GM19324 (cell line): ENCODE results near the gene SRGAP2B.
"Not testable (repeated sequence)": the region's sequence is repeated elsewhere in the genome, so short reads cannot be mapped to it uniquely, and the experiment has no call there.

Experiments
- ATAC-seq: cut with Tn5 transposase; IDR thresholded peaks from one replicate; pipeline ENCODE4 v1.9.1; 2021; ENCODE audit warnings: mild to moderate bottlenecking, moderate library complexity; ENCODE audit not compliant: unreplicated experiment, low FRiP score

The SRGAP2B gene

GRCh38 chr1:145095284-145096057 lies at the start of gene SRGAP2B, which contains the start of gene FAM72D:
Gene SRGAP2B (minus strand): TSS chr1:145095328. CDS start chr1:145092901, 2,427 bp downstream.
Gene FAM72D (plus strand): TSS chr1:145095974. CDS start chr1:145096848, 874 bp downstream.
- ATAC-seq, result peak; percentile 90

GRCh38 chr1:145144264-145144913 lies 49.3 kb upstream of the SRGAP2B start:
- ATAC-seq, result not testable (repeated sequence)

GRCh38 chr1:145140549-145140948 lies 45.4 kb upstream of the SRGAP2B start:
- not testable (repeated sequence) for ATAC-seq

- ATAC-seq, result not testable (repeated sequence)
Measured at GRCh38 chr1:145134476-145134875, 39.3 kb upstream of the SRGAP2B start.

GRCh38 chr1:145128697-145129469 lies 33.8 kb upstream of the SRGAP2B start:
- ATAC-seq, result not testable (repeated sequence)

- ATAC-seq, result not testable (repeated sequence)
Measured at GRCh38 chr1:145127144-145127543, 32.0 kb upstream of the SRGAP2B start.

- not testable (repeated sequence) for ATAC-seq
Measured at GRCh38 chr1:145125112-145125511, 30.0 kb upstream of the SRGAP2B start.

GRCh38 chr1:145123992-145124641 lies 29.0 kb upstream of the SRGAP2B start:
- not testable (repeated sequence) for ATAC-seq

GRCh38 chr1:145123062-145123395 lies 27.9 kb upstream of the SRGAP2B start:
- not testable (repeated sequence) for ATAC-seq

GRCh38 chr1:145122344-145123061 lies 27.4 kb upstream of the SRGAP2B start:
- not testable (repeated sequence) for ATAC-seq

GRCh38 chr1:145119842-145120241 lies 24.7 kb upstream of the SRGAP2B start:
- not testable (repeated sequence) for ATAC-seq

GRCh38 chr1:145115587-145116493 lies 20.7 kb upstream of the SRGAP2B start:
- not testable (repeated sequence) for ATAC-seq

- not testable (repeated sequence) for ATAC-seq
Measured at GRCh38 chr1:145114560-145115057, 19.5 kb upstream of the SRGAP2B start.

- not testable (repeated sequence) for ATAC-seq
Measured at GRCh38 chr1:145112703-145113102, 17.6 kb upstream of the SRGAP2B start.

GRCh38 chr1:145111674-145112073 lies 16.5 kb upstream of the SRGAP2B start:
- not testable (repeated sequence) for ATAC-seq

GRCh38 chr1:145103294-145103693 lies 8.2 kb upstream of the SRGAP2B start:
- not testable (repeated sequence) for ATAC-seq

GRCh38 chr1:145101725-145102124 lies 6.6 kb upstream of the SRGAP2B start:
- not testable (repeated sequence) for ATAC-seq

- peak; percentile 5 for ATAC-seq
Measured at GRCh38 chr1:145094655-145095211, 395 bp downstream of the SRGAP2B start.
